GM12872 (cell line): ENCODE data around the gene GATA5.

Experiments
- TF ChIP-seq, protein P1 (sequence below): IDR thresholded peaks from 3 replicates; pipeline ENCODE4 v1.5.1; 2011; ENCODE audit warnings: low read depth, mild to moderate bottlenecking, low read length, moderate library complexity; ENCODE audit not compliant: insufficient read depth

Gene GATA5

DNA sequence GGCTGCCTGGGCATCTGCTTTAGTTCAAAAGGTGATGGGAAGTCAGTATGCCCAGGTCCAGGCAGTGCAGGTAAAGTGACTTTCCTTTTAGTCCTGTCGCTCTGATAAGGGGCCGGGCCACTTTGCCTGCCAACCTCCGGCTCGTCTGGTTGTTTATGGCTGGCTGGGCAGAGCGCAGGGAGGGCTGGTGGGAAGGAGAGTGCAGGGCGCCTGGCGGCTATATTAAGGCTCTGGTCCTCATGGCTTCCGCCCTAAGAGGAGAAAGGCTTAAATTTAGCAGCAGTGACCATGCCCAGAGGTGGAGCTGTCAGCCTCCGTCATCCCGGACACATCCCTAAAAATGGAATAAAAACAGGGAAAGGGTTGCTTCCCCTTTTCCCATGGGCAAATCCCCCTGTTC lies 14.6 kb downstream of the GATA5 start:
- TF ChIP-seq, protein P1, sequence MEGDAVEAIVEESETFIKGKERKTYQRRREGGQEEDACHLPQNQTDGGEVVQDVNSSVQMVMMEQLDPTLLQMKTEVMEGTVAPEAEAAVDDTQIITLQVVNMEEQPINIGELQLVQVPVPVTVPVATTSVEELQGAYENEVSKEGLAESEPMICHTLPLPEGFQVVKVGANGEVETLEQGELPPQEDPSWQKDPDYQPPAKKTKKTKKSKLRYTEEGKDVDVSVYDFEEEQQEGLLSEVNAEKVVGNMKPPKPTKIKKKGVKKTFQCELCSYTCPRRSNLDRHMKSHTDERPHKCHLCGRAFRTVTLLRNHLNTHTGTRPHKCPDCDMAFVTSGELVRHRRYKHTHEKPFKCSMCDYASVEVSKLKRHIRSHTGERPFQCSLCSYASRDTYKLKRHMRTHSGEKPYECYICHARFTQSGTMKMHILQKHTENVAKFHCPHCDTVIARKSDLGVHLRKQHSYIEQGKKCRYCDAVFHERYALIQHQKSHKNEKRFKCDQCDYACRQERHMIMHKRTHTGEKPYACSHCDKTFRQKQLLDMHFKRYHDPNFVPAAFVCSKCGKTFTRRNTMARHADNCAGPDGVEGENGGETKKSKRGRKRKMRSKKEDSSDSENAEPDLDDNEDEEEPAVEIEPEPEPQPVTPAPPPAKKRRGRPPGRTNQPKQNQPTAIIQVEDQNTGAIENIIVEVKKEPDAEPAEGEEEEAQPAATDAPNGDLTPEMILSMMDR: no peak

DNA sequence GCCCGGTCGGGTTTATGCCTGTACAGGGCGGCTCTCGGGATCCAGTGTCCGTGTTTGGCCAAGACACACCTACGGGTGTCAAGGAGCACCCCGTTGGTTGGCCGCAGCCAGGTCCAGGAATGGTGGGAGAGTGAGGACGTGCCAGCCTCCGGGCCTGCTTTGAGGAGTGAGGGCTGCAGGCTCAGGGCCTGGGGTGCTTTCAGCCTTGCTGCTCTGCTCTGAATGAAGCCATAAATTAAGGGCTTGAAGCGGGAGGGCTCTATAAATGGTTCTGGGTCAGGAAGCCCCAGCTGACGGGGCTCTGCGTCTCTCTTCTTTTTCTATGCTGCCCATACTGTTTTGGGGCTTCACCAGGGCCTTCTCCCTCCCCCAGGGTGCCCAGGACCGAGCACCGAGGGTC lies 15.1 kb downstream of the GATA5 start:
- TF ChIP-seq, protein P1: no peak

DNA sequence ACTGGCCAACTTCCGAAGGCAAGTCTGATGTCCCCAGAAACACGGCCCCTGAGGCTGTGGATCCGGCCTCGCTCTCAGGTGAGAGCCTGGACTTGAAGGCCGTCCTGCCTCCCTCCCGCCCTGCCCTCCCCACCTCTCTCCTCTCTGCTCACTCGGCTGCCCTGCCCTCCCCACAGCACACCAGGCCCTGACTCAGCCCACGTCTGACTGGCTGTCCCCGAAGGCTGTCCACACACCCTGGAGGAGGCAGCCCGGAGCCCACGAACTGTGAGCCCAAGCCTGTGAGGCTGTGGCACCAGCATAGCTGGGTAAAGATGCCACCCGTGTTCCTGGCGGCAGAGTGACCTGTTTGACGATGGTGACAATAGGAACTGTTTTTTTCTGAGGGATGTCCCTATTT lies 16.3 kb downstream of the GATA5 start:
- TF ChIP-seq, protein P1: no peak

DNA sequence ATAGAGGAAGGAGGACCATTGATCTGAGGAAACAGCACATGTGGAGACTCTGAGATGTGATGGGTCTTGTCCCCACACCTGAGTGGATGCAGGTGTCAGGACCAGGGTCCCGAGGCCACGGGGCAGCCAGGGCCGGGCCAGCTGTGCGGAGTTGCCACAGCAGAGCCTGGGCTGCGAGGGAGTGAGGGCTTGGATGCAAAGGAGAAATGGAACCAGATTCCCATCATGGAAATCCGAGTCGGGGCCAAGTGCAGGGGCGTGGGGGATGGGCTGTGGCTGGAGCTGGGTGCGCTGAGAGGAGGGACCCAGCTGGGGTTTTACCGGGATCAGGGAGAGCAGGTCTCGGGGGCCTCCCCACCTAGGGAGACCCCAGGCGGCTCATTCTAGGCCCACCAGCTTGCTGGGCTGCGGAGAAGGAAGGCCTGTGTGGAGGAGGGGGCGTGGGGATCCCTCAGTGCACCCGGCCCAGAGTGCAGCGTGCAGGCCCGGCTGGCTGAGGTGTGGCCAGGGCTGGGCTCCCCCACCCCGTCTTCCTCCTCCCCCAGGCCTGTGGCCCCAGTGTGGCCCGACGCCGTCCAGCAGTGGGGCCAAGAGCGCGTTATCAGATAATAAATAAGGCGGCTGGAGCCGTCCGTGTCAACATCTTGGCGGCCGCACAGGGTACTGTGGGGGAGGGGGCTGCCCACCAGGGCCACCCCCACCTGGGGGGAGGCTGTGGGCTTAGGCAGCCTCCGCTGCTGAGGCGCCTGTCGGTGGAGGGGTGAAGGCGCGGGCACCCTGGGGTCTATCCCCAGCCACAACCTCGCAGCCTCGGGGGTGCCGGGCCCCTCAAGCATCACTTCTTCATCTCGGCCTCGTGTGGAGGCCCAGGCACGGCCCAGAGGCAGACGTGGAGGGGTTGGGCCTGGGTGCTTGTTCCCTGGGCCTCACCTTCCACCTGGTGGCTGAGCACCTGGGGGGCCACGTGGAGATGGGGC lies 17.2 kb downstream of the GATA5 start:
- TF ChIP-seq, protein P1: no peak

DNA sequence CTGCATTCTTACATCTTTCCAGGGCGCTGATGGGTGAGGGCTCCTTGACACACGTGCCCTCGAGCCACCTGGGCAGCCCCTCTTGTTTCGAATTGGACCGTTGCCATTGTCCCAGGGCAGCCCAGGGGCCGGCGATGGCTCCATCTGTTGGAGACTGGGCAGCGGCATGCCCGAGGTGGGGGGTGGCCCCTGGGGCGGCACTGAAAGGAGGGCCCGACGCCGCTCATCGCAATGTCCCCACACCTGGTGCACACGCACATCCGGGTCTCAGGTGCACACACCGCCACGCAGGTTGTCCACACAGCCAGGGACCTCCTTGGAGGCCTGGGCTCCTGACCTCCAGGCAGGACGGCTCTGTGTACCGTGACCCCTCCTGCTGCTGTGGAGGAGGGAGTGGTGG lies 18.0 kb downstream of the GATA5 start:
- TF ChIP-seq, protein P1: no peak

DNA sequence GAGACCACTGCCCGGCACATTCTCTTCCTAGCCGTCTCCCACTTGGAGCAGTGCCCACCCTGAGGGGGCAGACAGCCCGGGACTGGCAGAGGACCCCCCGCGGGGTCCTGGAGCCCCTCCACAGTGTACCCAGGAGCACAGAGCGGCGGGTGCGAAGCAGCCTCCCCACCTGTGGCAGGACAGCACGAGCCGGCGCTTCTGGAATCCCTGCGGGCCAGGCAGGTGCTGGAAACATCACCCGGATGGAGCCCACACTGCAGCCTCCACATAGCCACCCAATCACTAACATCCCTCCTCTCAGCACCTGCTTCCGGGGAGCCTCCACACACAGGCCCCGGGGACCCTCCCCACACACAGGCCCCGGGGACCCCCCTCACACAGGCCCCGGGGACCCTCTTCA lies 18.7 kb downstream of the GATA5 start:
- TF ChIP-seq, protein P1: no peak

DNA sequence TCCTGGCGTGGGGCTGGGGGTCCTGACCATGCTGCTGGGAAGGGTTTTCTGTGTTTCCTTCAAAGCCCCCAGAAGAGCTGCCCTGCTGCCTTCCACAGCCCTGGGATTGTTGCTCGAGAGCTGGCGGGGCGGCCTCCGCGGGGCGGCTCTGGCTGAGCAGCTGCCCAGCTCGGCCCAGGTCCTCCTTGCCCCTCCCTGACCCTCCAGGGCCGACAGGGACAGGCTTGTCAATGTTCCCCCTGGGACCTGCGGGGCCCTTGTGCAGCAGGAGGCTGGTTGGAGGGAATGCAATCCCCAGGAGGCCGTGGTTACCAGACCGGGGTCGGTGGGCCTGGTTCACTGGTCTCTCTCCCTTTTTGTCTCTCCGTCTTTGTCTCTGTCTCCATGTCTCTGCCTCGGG lies 19.9 kb downstream of the GATA5 start:
- TF ChIP-seq, protein P1: no peak
